DMS 273 treated with DMSO at 0.1 percent for 48 hours (cell line): ENCODE results near the gene CCDC192.

ENCODE experiments used
- DNase-seq: peaks from one replicate; lab custom pipeline; 2025; lab: John Stamatoyannopoulos, UW

Gene CCDC192

DNA sequence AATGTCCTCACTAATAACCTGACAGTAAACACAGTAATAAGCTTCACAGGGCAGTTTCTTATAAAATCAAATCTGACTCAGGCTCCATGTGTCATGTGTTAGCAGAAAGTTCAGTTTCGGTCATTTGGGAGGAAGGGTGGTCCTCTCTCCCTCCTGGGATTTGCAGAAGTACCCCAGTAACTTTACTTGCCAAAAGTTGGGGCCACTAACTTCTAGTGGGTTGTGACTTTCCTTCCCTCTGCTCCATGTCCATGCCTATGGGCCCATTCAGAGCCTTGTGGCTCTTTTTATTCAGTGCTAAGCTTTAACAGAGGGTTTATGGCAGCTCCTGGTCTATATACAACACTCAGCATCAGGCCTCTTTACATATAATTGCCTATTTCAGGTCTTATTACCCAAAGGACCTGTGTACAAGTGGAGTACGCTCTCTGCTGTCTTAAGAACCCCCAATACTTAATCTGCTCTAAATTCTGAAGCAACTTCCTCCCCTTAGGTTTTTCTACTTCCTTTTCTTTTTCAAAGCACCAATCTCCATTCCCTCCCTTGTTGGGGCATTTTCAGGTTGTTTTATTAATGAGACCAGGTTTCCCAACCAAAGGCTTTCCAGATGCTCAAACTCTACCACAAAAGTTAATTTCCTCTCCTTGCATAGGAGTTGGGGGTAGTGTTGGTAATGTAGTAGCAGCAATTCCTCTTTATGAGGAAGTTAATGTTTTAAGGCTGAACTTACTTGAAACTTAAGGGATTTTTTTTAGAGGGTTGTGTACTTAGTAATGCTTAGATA, 107.7 kb downstream of the CCDC192 start:
- DNase-seq = no peak

DNA sequence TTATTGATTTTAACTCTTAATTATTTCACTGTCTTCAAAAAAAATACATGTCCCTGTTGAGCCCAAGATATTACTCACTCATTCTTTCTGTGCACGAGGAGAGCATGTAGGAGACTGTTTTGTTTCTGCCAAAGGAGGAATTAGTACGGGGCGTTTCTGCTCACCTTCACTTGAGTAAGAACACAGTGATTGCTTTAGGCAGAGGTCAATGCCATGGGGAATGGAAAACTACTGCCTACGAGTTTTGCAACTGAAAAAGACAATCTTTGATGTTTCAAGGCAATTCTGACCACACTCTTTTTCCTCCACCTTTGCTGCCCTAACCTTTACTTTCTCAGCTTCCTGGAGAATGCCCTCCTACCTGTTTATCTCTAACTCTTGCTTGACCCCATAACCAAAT, 109.4 kb downstream of the CCDC192 start:
- no peak for DNase-seq

DNA sequence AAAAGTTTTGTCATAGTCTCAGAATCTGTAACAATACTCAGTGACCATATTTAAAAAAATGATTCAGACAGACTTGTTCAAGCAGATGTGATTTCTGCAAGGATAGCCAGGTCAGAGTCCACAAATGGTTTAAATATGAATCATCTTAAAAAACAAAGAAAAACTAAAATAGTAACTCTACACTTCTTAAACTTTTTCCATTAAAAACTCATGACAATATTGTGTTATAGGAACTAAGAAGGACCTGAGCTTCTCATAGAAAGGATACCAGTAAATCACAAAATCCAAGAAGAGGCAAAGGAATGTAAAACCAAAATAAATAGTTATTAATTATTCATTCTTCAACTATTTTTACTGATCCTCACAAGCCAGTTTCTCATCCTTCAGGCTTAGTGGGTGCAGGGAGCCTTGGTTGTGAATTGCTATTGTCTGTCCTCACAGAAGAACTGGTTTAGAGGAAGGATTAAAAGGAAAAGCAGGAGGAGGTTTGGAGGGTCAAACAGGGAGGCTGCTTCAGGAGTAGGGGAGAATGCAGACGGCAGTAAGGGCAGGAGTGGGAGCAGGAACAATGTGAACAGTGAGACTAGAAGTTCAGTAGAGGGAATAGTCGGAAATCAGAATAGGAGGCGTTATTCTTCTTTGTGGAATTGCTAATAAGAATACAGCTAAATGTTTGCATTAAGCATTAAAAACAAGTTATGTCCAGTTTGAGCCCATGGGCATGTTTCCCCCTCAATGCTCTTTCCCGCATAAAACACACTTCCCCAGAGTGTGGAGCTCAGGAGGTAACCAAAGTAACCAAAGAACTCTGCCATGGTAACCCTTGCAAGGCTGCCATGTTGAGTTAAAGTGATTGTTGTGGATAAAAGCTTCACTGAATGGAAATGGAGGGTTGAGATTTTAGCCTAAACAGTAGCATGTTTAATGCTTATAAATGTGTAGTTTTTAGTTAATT, 110.7 kb downstream of the CCDC192 start:
- DNase-seq = no peak

DNA sequence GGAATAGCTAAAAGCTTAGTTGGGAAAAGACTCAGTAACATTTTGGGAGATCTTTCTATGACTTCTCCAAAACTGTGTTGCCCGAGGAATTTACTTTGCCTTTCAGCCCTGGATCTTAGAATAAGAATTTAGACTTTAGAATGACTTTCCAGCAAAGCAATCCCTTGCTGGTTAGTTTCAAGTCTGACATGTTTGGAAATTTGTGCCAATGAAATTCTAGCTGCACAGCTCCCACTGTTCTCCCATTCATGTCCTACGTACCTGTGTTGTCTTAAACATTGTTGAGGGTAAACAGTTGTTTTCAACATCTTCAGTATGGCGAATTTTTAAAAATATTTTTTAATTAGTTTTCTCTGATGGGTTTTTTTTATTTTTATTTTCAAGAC, 111.4 kb downstream of the CCDC192 start:
- DNase-seq = no peak

DNA sequence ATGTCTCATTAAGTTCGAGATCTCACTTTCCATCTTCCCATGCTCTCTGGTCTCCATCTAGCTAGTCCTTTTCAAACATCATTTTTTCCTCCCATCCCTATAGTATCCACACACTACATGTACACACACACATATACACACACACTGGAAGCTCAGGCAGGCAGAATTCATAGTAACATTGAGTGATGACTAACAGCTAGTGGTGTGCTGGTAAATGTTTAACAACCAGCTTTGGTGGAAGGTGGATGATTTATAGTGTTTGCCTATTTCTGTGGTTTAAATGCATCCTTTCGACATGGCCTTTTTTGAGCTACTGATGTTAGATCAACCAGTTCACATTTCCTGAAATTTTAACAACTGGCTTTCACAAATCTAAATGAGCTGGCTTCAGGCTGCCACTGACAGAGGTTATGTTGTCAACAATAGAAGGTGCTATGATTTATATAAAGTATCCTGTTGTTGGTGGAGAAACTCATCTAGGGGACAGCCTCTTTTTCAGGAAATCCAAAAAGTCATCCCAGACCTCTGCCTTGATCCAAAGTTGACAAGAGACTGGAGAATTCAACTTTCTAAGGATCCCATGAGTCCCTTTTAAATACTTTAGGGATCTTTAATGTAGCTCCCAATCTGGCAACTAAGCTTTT, 117.8 kb downstream of the CCDC192 start:
- DNase-seq = no peak

DNA sequence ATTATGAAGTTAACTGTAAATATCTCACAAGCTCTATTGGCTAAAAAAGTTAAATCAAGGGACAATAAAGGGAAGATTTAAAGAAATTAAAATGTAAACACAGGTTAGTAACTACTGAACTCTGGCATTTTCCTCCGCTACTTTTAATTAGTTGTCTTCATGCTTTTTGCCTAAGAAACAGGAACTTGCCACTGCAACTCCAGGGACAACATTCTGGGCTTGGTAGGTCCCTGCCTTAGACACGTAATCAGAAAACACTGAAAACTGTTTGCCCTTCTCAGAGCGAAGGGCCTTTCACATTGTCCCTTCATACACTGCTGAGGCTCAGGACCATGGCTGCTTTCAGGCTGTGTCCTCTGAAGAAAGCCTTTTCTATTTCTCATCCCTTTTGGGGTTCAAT, 118.7 kb downstream of the CCDC192 start:
- no peak for DNase-seq

DNA sequence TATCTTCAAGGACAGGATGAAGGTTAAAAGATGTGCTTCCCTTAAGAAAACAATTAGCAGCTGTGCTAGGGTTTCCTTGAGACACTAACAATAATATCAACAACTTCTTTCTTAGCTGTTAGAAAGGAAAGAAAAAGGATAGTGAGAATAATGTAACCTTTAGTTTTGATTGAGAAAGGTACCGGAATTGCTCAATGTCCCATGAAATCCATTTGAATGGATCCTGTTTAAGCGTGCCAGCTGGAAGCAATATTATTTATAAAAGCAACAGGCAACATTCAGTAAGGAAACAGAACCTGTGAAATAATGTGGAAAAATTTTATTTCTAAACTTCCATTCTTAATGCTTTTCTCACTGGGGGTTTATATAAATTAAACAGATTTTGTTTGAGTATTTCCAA, 120.9 kb downstream of the CCDC192 start:
- DNase-seq = no peak

DNA sequence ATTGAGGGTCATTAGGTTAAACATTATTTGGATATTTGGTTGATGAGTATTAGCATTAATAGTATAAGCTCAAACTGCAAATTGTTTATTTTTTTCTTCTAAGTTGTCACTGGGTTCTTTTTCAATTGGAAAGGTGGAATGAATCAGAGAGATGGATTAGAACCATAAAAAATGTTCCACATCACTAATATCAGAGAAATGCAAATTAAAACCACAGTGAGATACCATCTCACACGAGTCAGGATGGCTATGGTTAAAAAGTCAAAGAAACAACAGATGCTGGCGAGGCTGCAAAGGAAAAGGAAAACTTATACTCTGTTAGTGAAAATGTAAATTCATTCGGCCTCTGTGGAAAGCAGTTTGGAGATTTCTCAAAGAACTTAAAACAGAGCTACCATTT, 122.8 kb downstream of the CCDC192 start:
- no peak for DNase-seq

DNA sequence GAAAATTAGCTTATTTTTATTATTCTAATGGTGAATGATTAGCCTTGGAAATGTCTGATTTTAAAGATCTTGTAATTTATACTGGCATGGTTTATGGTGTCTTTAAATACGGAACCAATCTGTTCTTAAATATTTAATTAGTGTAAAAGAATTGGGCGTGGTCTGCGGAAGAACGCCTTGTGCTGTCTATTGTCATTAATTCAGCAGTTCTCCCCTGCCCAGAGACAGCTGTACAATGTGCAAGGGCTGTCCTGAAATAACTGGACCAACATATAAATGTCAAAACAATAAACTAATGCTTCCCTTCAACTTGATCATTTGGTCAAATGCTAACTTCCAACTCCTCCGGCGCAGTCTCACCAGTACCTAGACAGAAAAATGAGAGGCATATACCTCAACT, 124.3 kb downstream of the CCDC192 start:
- DNase-seq = no peak

DNA sequence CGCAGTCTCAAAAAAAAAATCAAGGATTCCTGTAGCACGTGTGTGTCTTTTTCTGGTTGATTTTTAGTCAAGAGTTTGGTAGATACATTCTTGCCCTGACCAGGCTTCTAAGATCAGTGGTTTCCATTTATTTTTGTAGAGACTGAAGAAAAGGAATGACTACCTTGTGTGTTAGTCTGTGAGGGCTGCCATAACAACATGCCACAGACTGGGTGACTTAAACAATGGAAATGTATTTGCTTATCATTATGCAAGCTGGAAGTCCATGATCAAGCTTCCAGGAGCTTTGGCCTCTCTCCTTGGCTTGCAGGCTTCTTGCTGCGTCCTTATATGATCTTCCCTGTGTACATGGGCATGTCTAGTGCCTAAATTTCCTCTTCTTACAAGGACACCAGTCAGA, 127.0 kb downstream of the CCDC192 start:
- DNase-seq = no peak

DNA sequence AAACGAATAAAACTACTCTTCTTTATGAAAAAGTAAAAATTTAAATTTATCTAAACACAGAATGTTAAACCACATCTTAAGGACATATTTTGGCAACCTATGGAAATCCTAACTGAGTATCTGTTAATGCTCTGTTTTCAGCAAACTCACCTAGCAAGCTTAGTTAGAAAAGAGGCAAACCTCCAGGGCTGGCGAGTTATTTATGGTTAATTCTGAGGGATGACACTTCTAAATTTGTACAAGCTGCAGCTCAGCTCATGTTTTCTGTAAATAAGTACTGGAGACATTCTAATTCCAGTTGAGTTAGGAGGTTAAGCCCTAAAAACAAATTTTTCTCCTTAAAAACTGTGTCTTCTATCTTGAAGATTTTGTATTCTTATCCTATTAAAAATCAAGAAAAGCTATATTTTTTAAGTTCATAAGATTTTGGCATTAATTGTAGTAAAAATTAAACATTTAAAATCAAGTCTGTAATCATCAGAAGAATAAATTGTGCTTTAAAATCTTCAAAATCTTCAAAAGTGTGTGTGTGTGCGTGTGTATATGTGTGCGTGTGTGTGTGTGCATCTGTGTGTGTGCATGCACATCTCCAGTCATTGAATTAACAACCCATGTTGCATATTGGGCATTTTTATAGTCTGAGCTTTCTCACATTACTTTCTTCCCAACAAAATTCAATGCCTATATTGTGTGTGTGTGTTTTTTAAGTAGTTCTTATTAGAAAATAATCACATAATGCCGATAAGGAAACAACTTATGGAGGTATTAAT, 127.8 kb downstream of the CCDC192 start:
- no peak for DNase-seq

DNA sequence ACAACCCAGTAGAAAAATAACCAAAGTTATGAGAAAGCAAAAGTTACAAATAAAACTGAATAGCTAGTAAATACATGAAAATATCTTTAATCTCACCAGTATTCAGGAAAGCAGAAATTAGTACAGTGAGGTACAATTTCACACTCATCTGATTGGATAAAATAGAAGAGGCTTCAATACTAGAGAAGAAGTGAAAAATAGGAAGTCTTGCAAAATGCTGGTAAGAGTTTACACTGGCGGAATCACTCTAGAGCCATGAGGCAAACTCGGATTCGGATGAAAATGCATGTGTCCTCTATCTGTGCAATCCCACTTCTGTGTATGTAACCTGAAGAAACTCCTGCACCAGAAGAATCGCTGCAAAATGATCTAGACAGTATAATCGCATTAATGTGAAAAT, 128.9 kb downstream of the CCDC192 start:
- DNase-seq = no peak

DNA sequence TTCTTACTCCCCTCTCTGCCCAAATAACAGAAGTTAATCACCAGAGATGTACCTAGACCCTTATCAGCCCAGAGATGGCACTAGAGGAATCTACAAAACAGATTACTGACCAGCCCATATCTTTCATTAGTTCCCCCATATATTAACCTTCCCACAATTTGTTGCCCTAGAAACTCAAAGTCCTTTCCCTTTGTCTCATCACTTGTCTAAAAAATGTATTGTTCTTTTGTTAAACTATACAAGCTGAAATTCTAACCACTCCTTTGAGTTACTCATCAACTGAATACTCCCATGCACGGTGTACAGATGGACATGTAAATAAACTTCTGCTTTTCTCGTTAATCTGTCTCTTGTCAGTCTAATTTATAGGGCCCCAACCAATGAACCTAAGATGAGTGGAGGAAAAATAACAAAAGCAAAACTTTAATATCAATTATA, 130.9 kb downstream of the CCDC192 start:
- DNase-seq = no peak

DNA sequence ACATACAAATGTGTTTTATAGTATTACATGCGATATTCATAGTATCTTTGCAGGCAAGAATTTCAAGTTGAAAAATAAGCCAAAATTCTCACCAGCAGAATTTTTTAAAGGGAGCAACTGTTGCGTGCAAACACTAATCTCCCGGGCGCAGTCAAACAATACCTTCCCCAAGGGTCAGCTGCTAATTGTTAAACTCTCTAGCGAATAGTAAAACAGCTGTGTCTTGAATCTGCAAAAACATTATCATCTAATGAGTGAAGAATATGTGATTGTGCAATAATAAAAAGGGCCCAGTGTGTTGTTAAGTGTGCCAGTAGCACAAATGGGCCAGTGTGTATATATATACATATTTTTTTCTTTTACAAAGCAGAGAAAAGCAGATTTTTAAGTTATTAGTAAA, 131.4 kb downstream of the CCDC192 start:
- no peak for DNase-seq

DNA sequence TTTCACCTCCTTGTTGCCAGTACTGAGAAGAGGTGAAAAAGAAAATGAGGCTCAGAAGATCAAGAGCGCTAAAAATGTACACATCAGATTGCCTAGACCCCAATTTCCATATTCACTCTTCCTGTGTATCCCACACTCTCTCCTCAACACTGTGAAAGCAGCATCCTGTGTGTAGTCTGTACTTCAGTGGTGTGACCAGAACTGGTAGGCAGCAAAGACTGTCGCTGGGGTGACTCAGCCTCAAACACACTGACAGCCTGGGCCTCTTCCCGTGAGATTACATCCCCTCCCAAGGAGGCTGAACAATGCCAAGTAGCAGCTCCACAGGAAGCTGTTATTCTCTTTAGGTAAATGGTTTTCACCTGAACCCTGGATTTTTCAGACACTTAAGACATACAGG, 135.5 kb downstream of the CCDC192 start:
- DNase-seq = no peak

DNA sequence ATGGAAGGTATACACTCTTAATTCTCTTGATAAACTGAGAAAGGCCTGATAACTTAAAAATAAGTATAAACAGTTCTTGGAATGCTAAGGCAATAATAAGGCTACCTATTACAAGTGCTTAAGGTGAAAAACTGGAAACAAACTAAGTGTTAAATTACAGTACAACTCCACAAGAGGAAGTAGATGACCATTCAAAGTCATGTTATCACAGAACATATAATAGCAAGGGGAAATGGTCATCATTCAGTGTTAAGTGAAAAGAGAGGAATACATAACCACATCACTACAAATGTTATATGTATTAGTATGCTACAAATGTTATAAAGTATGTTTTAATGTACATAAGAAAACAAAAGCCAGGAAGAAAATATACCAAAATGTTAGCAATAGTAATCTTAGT, 135.9 kb downstream of the CCDC192 start:
- no peak for DNase-seq

DNA sequence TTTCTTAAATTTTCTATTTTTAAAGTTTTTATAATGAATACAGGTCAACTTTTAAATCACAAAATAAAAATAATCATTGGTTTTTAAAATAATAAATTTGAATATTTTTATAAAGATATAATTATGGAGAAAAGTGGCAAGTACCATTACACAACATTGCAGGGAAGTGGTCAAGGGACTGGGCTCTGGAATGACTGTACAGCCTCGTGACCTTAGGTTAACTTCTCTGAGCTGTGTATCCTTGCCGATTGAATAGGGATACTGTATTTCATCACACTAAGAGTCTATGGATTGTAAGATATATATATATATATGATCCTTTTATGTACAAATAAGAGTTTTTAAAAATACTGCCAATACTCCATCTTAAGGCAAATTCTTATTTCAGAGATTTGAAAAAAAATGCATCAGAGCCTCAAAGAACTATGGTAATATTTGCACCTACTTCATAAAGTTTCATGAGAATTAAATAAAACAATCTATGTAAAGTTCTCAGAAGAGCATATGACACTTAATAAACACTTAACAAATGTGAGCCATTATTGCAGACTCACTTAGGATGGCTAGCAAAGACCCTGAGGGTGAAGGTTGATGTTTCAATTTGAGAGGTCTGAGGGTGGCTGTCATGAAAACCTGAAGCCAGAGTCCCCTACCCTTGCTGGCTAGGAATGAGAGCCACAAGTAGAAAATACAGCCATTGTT, 136.5 kb downstream of the CCDC192 start:
- no peak for DNase-seq

DNA sequence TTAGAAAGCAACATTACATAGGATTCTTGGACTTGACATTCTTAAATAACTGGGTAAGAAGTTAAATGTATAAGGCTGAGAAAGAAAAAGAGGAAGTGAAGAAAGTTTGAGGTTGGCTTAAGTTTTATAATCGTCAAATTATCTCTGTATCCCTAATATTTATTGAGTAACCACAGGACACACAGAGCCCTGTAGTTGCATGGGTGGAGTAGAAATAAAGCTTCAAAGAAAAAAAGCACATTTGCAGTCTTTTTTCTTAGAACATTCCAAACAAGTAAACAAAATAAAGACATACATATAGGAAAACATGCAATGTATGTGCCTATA, 137.0 kb downstream of the CCDC192 start:
- no peak for DNase-seq

DNA sequence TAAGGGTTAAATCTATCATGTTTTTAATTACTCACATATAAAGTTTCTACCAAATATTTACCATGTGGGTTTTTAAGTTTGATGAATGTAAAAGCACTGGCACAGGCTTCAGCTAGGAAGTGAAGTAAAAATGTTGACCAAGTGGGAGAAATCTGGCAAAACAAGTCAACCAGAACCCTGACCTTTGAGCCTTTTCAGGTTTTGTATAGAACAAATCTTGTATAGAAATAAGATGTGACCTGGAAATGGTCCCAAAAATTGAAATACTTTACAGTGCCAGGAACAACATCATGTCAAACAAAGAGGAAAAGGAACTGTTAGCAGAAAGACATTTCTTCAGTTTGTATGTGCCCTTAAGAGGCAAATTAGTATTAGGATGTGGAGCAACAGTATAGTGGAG, 137.6 kb downstream of the CCDC192 start:
- DNase-seq = no peak

DNA sequence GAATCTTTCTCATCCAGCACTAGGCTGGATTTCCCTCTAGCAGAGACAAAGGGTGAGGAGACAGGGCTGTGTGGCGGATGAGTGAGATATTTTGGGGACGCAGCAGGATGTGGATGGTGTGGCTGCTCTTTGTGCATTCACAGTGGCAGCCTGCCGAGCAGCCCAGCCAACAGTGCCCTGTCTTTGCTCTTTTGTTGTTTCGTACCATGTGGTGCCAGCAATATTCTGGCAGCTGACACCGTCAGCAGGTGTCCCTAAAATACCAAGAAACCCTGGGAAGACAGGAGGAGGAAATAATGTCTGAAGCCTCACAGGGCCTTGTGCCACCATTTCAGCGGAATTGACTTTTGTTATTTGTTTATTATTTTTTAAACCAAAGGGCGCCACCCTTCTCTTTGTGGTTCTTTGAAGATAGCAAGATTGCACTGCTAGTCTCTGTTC, 141.4 kb downstream of the CCDC192 start:
- DNase-seq = no peak

DNA sequence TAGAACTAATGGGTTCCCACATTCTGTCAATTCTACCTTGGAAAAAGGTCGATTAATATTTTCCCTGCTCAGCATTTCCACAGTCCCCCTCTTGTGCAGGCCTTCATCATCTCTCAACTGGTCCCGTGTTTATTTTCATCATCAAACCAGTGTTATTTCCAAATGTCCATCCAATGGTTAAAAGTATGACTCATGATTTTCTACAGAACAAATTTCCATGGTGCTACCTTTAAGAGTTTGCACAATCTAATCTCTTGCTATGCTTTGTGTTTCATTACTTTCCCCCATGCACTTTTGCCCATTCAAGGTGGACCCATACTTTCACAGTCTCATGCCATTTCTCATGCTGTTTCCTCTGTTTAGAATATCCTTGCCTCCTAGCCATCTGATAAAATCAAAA, 143.7 kb downstream of the CCDC192 start:
- no peak for DNase-seq
